ENCODE data around the gene CHMP4A.
A peak's percentile ranks its signal among the peaks of the same experiment; 100 is the strongest.

Gene CHMP4A

DNA sequence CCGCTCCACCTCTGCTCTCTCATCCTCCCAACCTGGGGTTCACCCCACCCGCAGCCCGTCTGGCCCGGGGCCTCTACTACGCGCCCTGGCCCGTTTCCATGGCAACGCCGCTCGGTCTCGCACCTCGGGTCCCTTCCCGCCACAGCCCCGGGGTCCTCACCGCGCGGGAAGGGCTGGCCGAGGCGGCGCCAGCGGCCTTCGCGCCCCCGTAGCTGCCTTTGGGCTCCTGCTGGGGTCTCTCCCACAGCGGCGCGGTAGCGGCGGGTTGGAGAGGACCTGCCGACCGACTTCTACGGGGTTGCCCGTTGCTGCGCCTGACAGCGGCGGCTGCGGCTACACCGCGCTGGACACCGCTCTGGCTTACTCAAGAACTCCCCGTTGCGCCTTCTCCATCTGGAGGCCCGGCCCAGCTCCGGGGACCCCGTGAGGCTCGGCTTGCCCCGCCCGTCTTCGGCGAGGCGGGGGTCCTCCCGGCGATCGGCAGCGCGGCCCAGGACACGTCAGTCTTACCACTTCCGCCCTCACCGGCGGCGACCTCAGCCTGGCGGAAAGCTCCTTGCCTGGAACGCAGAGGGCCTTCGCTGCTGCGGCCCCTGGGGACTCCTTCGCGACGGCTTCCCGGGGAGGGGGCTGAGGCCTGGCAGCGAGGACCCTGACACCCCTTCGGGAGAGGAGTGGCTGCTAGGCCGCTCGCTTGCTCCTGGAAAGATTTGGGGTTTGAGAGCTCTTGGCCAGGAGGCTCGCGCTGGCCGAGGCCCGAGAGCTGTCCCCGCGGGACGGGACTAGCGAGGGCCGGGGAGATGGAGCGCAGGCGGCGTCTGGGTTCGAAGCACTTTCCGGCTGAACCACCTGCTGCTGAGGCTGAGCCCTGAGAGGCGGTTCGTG lies 17.9 kb downstream of the CHMP4A start, which contains the start of gene TM9SF1:
Gene TM9SF1 (minus strand): TSS at position 256 of the 885 bp plus-strand sequence. CDS start 422 bp downstream, outside the sequence.
- DNase-seq (ENCODE audit: low spot score): peak; percentile 89

DNA sequence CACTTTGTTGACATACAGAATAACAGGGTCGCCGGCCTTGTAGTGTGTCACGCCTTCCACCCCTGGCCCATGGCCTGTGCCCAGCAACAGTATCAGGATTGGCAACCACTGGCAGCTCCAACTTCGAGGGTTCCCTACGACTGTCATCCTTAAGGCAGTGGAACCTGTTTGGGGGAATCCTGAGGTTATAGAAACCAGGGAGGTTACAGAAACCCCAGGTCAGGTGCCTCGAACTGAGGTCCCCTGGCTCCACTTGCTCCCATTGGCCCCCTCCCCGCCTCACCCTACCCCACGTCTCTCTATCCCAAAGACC lies 18.5 kb downstream of the CHMP4A start:
- no peak for DNase-seq (ENCODE audit: low spot score)

DNA sequence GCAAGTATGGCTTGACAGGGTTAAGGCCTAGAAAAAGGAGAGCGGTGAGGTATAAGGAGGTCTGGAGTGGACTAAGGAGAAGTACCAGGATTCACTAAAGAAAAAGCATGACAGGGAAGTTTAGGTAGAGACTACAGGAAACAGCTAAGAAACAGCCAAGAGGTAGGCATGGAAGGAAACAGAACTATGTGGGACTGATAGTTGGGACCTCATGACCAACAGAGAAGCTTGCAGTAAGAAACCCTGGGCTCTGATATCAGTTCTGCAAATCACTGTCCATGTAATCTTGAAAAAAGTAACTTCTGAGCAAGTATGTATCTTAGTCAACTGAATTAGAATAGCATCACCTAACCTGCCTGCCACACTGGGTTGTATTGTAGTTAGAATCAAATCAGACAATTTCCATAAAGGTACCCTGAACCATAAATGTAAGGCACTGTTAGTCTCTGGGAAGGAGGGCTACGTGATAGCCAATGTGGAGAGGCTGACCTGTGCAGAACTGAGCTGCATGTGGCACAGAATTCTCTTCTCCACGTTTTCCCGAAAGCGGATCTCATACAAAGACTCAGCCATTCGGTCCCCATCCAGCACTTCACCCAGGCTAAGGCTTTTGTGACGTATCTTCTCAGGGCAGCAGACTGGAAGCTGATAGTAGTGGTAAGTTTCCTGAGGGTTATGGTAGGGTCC lies 19.0 kb downstream of the CHMP4A start:
- DNase-seq (ENCODE audit: low spot score): no peak

DNA sequence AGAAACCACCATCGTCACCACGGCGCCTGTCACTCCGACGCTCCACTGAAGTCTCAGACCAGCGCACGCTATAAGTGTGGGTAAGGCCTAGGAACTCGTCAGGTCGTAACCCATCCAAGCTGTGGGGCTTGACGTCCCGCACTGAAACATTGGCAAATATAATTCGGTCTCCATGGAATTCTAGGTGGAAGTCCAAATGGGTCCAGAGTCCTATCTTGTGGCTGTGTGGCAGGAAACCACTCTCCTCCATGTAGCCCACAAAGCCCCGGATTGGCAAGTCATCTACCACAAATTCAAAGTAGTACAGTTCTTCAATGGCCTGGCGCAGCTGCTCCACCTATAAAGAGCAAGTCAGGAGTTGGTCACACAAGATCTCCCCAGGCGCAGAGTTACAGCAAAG lies 20.4 kb downstream of the CHMP4A start:
- no peak for DNase-seq (ENCODE audit: low spot score)

DNA sequence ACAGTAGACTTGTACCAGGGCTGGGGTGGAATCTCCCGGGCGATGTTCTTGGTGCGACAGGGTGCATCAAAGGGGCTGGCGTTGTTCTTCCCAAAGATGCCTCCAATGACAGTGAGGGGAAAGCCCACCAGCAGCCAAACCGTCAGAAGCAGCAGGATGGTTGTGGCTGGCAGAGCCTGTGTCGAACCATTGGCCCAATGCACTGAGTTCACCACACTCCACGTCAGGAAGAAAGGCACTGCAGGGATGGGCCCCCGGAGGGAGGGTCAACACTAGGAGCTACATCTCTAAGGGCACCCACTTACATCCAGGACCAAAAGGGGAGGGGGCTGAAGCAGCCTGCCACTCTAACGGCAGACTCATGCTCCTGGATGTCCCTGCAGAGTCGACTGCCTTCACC lies 22.9 kb downstream of the CHMP4A start:
- DNase-seq (ENCODE audit: low spot score): no peak

DNA sequence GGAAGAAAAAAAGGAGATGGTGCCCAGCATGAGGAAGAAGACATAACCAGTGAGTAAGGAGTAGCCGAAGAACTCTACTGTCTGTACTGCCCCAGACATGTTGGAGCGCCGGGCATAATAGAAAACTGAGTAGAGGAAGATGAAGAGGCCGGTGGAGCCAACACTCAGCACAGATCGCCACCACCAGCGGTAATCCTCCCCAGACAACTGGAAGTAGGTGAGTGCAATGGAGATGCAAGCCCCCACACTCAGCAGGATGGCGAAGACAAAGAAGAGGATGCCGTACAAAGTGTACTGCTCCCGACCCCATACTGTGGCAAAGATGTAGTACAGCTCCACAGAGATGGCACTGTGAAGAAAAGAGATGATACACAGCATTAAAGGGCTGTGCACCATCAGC lies 23.8 kb downstream of the CHMP4A start:
- no peak for DNase-seq (ENCODE audit: low spot score)

DNA sequence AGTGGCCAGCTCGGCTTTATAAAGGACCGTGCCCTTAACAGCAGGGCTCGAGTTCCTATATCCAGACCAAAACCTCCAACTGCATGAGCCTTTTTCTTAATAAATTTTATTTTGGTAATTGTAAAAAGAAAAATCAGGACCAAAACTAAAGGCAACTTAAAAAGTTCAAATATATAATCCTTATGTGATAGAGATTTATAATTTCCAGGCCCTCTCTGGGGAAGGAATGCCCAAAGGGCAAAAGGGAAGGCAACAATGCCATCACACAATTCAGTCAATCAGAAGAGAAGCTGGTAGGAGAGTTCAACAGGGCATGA lies 24.3 kb downstream of the CHMP4A start:
- no peak for DNase-seq (ENCODE audit: low spot score)

DNA sequence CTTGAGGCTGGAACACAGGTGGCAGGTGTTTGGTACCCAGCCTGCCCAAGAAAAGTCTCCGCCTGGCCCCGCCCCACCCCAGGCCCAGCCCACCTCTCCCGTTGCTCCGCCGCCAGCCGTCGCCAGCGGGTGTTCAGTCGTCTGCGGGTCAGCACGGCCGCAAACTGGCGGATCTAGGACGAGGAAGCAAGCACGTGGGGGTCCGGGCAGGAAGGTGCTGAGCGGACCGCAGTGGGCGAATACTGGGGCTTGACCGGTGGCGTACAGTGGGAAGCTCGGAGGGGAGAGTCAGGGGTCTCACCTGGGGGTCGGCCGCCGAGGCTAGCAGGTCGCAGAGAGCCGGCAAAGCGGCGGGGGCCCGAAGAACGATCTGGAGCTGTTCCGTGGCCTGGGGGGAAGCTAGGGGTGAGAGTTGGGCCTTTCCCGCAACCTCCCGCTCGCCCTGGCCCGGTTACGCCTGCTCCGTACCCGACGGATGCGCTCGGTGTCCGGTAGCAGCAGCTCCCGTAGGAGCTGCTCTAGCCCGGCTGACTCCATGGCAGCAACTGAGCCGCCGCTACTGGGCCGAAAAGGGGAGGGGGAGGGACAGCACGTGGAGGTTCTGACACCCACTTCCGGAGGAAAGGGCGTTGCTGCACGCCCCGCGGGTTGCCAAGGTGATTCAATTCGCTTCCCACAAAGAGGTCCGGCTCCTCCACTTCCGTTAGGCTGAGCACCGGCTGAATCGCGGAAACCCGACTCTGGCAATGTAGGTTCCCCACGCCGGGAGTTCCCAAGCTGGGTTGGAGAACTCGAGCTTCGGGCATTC lies 24.8 kb downstream of the CHMP4A start, which contains the start of gene IPO4:
Gene IPO4 (minus strand): TSS at position 566 of the 808 bp plus-strand sequence. CDS start 29 bp downstream, at position 537.
- DNase-seq (ENCODE audit: low spot score): peak; percentile 97

DNA sequence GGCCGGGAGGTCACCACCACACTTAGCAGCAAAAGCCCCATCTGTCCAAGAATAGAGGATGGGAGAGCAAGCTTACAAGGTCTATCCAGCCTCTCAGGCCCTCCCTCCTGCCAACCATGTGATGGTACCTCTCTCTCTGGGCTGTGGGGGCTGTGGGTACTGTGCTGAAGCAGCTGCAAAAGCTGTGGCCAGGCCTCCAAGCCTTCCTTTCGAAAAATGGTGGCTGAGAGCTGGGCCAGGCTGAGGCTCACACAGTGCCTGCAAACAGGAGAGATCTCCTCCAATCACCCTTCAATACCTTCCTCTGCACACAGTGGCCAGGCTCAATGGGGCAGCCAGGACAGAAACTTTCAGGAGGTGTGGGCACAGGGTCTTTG lies 25.8 kb downstream of the CHMP4A start:
- DNase-seq (ENCODE audit: low spot score): no peak

DNA sequence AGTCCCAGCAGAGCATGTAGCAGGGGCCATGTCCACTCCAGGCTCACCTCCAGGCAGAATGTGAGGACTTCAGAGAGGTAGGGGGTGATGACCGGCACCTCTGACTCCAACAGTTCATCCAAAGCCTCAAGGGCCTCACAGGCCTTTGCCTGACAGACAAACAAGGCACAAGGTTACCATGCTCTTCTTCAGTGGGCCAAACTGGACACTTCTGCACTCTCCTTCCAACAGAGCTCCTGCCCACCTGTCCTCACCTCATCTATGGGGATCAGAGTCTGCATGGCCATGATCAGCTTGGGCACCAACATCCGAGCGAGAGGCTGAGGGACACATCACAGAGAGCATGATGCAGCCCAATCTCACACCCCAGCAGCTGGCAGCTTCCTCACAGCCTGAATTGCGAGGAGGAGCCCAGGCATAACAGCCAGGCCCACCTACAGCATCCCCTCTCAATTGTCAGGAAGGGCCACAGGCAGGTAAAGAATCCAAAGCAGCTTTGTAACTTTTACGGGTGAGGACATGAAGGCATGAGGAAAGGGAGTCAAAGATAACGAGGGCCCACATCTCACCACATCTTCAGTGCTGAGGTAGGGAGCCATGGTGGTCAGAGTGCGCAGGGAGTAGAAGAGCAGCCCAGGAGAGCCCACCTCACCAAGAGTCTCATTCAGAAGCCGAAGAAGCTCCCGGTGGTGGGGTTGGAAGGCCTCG lies 26.3 kb downstream of the CHMP4A start:
- no peak for DNase-seq (ENCODE audit: low spot score)

DNA sequence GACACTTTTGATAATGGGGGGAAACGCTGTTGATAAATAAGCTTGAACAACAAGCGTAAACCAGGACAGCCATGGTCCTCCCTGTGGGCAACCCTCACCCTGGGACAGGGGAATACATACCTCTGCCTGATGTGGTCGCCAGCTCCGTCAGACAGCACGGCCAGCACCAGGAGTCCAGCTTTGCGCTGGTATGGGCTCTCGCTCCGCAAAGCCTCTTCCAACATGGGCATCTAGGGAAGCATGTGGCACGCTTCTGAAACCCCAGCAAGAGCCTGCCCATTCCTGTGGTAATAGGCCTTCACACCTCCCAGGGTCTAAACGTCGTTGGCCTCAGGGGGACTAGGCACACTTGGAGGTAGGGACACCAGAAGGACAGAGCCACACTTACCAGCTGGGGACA lies 27.5 kb downstream of the CHMP4A start:
- no peak for DNase-seq (ENCODE audit: low spot score)

DNA sequence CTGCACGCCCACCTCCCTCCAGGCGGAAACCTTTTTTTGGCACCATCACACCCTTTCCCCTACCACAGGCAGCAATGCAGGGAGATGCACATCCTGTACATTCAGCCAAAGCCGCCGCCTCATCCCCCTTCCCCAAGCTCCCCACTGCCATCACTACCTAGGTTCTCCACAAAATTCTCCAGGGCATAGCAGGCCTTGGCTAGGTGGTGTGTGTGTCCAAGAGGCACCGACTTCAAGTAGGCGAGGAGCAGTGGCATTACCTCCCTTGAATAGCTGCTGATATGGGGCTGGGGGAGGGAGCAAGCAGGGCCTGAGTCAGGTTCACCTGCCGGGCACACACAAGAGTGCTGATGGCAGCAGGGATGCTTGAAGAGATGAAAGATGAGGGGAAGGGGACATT lies 28.3 kb downstream of the CHMP4A start:
- no peak for DNase-seq (ENCODE audit: low spot score)

DNA sequence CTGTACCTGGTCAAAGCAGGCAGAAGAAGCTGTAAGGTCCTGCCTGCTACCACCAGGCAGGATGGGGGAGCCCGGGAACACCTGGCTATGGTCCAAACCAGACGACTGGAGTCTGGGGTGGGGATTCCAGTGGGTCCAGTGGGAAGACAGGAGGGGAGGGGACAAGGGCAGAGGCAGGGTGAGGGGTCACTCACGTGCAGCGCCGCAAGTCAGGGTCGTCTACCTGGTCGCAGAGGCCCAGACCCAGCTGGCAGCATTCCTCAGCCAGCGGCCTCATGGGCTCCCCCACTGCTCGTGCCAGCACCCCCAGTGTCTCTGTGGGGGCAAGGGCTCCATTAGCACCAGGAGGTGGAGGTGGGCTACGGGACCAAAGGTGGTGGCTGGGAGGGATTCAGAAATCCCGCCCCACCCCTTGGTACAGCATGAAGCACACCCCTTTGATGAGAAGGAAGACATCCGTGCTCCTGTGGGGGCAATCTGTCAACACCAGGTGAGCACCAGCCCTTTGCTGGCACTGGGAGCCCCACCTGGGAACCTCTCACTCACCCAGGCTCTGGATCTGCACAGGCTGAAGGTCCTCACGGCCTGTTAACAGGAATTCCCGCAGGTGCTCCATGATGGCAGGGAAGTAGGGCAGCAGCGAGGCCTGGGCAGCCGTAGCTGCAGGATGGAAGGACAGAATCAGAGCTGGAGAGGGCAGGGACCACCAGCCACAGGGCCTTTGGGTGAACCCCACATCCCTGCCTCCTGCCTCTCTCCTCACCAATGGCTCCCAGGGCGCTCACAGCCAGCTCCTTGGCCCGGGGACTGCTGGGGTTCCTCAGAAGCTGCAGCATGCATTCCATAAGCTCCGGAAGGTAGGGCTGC lies 29.0 kb downstream of the CHMP4A start:
- no peak for DNase-seq (ENCODE audit: low spot score)

DNA sequence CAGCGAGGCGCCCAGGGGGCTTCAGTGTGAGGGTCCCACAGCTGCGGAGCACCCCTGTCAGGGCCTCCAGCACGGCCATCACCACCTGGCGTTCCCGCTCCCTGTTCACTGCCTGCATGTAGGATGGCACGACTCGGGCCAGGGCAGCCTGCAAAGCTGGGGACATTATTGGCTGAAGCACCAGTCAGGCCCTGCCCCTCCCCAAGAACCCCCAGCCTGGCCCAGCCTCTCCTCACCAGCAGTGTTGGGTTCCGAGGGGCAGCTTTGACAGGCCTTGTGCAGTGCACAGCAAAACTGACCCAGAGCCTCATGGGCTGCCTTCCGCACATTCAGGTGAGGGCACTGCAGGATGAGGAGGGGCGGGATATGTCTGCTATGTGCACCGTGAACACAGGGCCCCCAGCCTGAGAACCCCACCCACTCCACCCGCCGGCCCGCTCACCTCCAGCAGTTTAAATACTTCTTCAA lies 30.2 kb downstream of the CHMP4A start:
- no peak for DNase-seq (ENCODE audit: low spot score)

DNA sequence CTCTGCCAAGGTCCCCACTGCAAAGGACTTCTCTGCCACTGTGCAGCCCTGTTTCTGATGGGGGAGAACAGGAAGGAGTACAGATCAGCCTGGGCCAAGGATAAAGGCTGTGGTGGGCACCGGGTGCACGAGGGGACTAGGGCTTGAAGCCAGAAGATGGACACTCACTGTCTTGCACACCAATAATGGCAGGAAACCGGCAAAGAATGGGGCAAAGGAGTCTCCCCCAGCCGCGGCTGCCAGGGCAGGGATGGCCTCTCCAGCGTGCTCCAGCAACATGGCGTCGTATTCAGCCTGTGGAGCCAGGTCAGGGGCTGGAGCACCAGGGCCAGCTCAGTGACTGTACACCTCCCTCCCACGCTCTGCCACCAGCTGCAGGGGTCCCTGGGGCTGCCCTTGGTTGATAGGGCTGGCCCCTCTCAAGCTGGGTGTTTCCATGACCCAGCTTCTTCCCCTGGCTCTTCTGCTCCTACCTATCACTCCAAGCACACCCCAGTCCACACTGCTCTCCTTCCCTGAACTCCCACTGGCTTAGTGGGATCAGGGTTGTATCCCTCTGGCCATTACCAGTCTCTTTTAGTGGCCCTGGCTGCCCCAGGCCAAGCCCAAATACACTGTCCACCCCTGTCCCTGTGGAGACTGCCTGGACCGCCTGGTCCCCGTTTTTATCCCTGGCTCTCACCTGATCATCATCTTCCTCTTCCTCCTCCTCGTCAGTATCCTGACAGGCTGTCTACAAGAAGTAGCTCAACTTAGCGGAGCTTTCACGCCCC lies 31.0 kb downstream of the CHMP4A start:
- DNase-seq (ENCODE audit: low spot score): no peak

DNA sequence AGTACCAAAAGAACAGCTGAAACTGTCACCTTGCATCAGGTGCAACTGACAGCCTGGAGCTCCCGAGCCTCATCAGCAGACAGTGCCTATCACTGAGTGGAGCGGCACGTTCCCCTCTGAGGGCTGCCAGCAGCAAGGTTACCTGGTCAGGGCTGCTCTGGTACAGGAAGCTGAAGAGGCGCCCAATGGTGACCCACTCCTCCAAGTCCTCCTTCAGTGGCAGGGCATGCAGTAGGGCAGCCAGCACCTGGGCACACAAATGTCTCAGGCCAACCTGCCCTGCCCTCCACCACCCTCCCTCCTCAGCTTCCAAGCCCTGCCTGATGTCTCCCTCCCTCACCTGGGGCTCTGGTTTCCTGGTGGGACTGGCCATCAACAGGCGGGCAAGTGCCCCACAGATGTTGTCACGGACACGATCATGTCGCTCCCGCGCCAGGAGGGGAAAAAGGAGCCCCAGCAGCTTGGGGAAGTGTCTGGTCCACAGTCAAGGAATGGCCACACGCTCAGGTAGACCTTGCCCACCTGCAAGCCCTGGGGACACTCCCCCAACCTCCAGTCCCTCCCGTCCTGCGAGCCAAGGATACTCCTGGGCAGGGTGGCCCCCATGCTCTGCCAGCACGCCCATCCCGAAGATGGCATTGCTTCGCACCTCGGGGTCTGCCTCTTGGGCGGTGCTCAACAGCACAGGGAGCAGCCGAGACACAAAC lies 31.8 kb downstream of the CHMP4A start:
- no peak for DNase-seq (ENCODE audit: low spot score)

DNA sequence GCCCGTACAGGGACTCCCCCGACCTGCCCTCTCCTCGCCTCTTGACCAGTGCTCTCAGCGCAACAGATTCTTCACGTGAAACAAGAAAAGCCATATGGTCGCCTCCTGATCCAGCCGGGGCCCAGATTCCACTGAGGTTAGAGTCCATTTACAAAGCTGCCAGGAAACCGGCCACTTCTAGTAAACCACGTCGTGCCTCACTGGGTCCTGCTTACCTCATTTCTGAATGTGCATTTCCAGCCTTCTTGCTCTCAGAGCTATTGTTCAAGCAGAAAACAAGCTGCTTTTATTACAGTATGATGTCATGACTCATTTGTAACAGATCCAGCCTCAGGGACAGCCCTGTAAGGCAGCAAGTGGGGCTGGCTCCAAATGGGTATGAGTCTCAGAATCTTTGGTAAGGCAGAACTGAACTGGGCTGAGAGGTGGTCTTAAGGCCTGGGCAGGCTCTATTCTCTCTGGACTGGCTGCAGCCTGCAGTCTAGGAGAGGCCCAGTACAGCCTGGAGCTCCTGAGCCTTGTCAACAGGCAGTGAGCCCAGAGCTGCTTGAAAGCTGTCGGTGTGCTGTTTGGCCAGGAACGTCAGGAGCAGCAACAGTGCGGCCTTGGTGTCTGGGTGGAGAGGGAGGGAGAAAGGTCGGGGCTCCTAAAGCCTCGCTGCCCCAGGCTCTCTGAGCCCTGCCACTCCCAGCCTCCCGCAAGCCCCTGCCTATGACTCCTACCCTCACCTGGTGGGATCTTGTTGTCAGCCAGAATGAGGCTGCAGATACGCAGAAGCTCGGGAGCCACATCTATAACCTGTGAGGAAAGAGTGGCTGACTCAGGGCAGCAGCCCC lies 33.1 kb downstream of the CHMP4A start:
- no peak for DNase-seq (ENCODE audit: low spot score)

DNA sequence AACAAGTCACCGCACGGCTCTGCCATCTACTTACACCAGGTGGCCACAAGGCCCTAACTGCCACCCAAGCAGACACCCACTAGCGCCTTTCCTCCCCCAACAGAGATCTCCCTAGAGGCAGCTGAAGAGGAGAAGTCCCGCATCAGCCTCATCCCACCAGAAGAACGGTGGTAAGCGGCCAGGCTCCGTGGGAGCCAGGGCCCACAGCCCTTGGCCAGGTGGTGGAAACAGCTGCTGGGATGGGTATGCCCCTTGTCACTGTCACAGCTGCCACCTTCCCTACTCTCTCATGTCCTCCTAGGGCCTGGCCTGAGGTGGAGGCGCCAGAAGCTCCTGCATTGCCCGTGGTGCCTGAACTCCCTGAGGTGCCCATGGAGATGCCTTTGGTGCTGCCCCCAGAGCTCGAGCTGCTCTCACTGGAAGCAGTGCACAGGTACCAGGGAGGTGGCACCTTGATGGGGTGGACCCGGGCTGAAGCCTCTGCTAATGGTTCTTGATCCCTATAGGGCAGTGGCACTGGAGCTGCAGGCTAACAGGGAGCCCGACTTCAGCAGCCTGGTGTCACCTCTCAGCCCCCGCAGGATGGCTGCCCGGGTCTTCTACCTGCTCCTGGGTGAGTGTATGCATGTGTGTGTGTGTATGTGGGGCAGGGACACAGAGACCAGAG lies 33.9 kb downstream of the CHMP4A start:
- no peak for DNase-seq (ENCODE audit: low spot score)
